PC-3 (cell line): ENCODE data around the gene SKOR1. TPM values are rescaled to one million over a fixed set of nuclear protein-coding genes. Genes with fewer than 3 reads are reported as not detected.

Source experiments
- ATAC-seq: fragments of 200-7000 bp; cut with Tn5 transposase; 2 replicates; pipeline ENCODE4 v1.9.1; 2020; ENCODE audit warnings: mild to moderate bottlenecking, moderate library complexity
- BruUV-seq: library from RNA; stranded (reverse); fragments of 400-500 nt; replicated peaks from 2 replicates; lab custom pipeline; 2021; lab: Mats Ljungman, UMichigan
- CTCF ChIA-PET: fragments of 300-600 bp; sonication (Branson Sonifier 250); formaldehyde crosslinking; loops from one replicate; lab custom pipeline; 2022; ENCODE audit warnings: antibody characterized with exemption; lab: Charles Lee
- POLR2A ChIA-PET: fragments of 300-600 bp; sonication (Branson Sonifier 250); formaldehyde crosslinking; loops from one replicate; lab custom pipeline; 2022; ENCODE audit warnings: antibody characterized with exemption; ENCODE audit not compliant: unreplicated experiment; lab: Charles Lee
- DNase-seq: peaks from one replicate; pipeline ENCODE4 v3.0.0-alpha.2; 2015
- H2AFZ ChIP-seq: fragments of 300-600 bp; sonication (generic); 2 replicates; pipeline ENCODE4 v1.6.0; 2016; ENCODE audit warnings: antibody characterized with exemption, low read length
- H3F3A ChIP-seq: fragments of 300-600 bp; sonication (generic); one replicate; pipeline ENCODE4 v1.6.0; 2017; ENCODE audit warnings: antibody characterized with exemption, low read length, control low read depth, mild to moderate bottlenecking; ENCODE audit not compliant: unreplicated experiment
- H3K27ac ChIP-seq: fragments of 300-600 bp; sonication (generic); 2 replicates; pipeline ENCODE4 v1.5.1; 2016; ENCODE audit warnings: mild to moderate bottlenecking, low read length
- H3K27me3 ChIP-seq: fragments of 300-600 bp; sonication (generic); 2 replicates; pipeline ENCODE4 v1.6.1; 2016; ENCODE audit warnings: low read length, mixed read lengths
- H3K36me3 ChIP-seq: fragments of 300-600 bp; sonication (generic); 2 replicates; pipeline ENCODE4 v1.6.1; 2016; ENCODE audit warnings: low read depth, mixed run types, low read length, mixed read lengths
- H3K4me1 ChIP-seq: fragments of 300-600 bp; sonication (generic); 2 replicates; pipeline ENCODE4 v1.5.1; 2016; ENCODE audit warnings: low read length; ENCODE audit not compliant: insufficient read depth
- H3K4me2 ChIP-seq: fragments of 300-600 bp; sonication (generic); 2 replicates; pipeline ENCODE4 v1.6.0; 2016; ENCODE audit warnings: low read length
- H3K4me3 ChIP-seq: fragments of 300-600 bp; sonication (generic); 2 replicates; pipeline ENCODE4 v1.5.1; 2016; ENCODE audit warnings: mild to moderate bottlenecking, low read length, mixed read lengths
- H3K79me2 ChIP-seq: fragments of 300-600 bp; sonication (generic); 2 replicates; pipeline ENCODE4 v1.6.1; 2017; ENCODE audit warnings: low read length, mixed read lengths
- H3K9ac ChIP-seq: fragments of 300-600 bp; sonication (generic); 2 replicates; pipeline ENCODE4 v1.6.0; 2016; ENCODE audit warnings: mild to moderate bottlenecking, low read length
- H3K9me2 ChIP-seq: fragments of 300-600 bp; sonication (generic); replicated peaks from 2 replicates; pipeline ENCODE4 v1.6.1; 2016; ENCODE audit warnings: mixed run types, low read length, mixed read lengths
- H3K9me3 ChIP-seq: fragments of 300-600 bp; sonication (generic); 2 replicates; pipeline ENCODE4 v1.6.1; 2016; ENCODE audit warnings: low read length, mixed read lengths
- H4K20me1 ChIP-seq: fragments of 300-600 bp; sonication (generic); 2 replicates; pipeline ENCODE4 v1.6.1; 2016; ENCODE audit warnings: low read length, mixed read lengths
- EZH2 ChIP-seq: fragments of 300-600 bp; sonication (generic); IDR thresholded peaks from one replicate; pipeline ENCODE4 v1.6.1; 2017; ENCODE audit warnings: antibody characterized with exemption, mild to moderate bottlenecking, low read length; ENCODE audit not compliant: unreplicated experiment
- EZH2phosphoT487 ChIP-seq: fragments of 300-600 bp; sonication (generic); IDR thresholded peaks from 2 replicates; pipeline ENCODE4 v1.6.1; 2018; ENCODE audit warnings: mild to moderate bottlenecking, antibody characterized with exemption, low read length, borderline replicate concordance
- intact Hi-C: fragments of 100-400 bp; cut with micrococcal nuclease; formaldehyde crosslinking; loops from 2 replicates; pipeline ENCODE4 v1.9.0; 2023
- total RNA-seq: library from RNA; depleted of rRNA; stranded (reverse); fragments of >200 nt; gene quantifications from 2 replicates; pipeline ENCODE4 v1.2.3, GENCODE V29; 2014
- TF ChIP-seq, protein P1 (sequence below): fragments of 300-600 bp; sonication (generic); conservative IDR thresholded peaks from 2 replicates; pipeline ENCODE4 v1.5.1; 2017; ENCODE audit warnings: antibody characterized with exemption, low read depth, mild to moderate bottlenecking, low read length

SKOR1 gene
- total RNA-seq, 1 experiment from 2014 or later: 0.11 TPM

DNA sequence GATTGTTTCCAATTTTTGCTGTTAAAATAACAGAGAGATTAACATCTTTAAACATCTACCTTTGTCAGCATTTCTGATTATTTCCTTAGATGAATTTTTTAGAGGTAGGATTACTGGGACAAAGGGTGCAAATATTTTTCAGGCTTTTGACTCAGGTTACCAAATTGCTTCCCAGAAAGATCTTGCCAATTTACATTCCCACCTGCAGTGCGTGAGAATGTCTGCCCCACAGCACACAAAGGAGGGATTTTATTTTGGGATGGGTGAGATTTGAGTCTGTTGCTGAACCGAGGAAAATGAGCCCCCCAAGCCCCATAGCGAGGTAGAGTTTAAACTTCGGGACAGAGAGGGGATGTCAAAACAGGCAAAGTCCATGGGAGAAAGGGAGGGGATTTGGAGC, 40.5 kb downstream of the SKOR1 start:
- no peak overlapping the region for H2AFZ ChIP-seq
- no peaks in the 10 kb centered on the region for H4K20me1 ChIP-seq
- no peaks in the 10 kb centered on the region for H3K79me2 ChIP-seq
- no peaks in the 10 kb centered on the region for H3K9me3 ChIP-seq
- H3F3A ChIP-seq: no peaks in the 10 kb centered on the region
- no peaks in the 10 kb centered on the region for H3K9me2 ChIP-seq
- no peaks in the 10 kb centered on the region for H3K36me3 ChIP-seq
- intact Hi-C loops: loop anchor here (10.0 kb wide), 1 partner anchor 129 kb away; no protein-coding TSS in a partner anchor
- ChIA-PET POLR2A (no interaction called here), CTCF (no interaction called here)
- DNase-seq: no peak
- H3K9ac ChIP-seq: no peak overlapping the region
- H3K4me3 ChIP-seq: no peak overlapping the region
- no peaks in the 10 kb centered on the region for H3K27me3 ChIP-seq
- no TSS peak for BruUV-seq
- H3K4me1 ChIP-seq: 0 out of 2 replicates have a peak, but pooled peaks cover 4% of the 10 kb centered on the region
- no peak overlapping the region for H3K4me2 ChIP-seq
- ATAC-seq: no peak
- TF ChIP-seq EZH2phosphoT487 (no peak), EZH2 (no peak)
- TF ChIP-seq, protein P1, sequence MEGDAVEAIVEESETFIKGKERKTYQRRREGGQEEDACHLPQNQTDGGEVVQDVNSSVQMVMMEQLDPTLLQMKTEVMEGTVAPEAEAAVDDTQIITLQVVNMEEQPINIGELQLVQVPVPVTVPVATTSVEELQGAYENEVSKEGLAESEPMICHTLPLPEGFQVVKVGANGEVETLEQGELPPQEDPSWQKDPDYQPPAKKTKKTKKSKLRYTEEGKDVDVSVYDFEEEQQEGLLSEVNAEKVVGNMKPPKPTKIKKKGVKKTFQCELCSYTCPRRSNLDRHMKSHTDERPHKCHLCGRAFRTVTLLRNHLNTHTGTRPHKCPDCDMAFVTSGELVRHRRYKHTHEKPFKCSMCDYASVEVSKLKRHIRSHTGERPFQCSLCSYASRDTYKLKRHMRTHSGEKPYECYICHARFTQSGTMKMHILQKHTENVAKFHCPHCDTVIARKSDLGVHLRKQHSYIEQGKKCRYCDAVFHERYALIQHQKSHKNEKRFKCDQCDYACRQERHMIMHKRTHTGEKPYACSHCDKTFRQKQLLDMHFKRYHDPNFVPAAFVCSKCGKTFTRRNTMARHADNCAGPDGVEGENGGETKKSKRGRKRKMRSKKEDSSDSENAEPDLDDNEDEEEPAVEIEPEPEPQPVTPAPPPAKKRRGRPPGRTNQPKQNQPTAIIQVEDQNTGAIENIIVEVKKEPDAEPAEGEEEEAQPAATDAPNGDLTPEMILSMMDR: no peak
- no peak overlapping the region for H3K27ac ChIP-seq

DNA sequence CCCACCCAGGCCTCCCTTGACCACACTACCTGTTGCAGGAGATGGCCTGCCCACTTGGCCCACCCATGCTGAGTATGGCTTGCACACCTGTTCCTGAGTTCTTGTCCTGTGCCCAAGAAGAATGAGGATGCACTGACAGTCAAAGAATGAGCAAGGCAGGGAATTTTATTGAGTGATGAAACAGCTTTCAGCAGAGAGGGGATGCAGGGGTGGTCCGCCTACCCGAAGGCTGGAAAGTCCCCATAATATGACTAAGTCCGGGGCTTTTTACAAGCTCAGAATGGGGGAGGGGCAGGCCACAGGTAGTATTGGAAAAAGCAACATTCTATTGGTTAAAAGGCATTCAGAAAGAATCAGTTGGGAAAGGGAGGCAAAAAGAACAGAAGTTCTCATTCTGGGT, 44.4 kb downstream of the SKOR1 start:
- H3K4me1 ChIP-seq: no peaks in the 10 kb centered on the region
- ATAC-seq (no peak), DNase-seq (no peak)
- H3K27me3 ChIP-seq: no peaks in the 10 kb centered on the region
- TF ChIP-seq, protein P1: no peak
- TF ChIP-seq EZH2phosphoT487 (no peak), EZH2 (no peak)
- H3K9ac ChIP-seq: no peak overlapping the region
- ChIA-PET CTCF (no interaction called here), POLR2A (no interaction called here)
- no peaks in the 10 kb centered on the region for H3K36me3 ChIP-seq
- no peak overlapping the region for H2AFZ ChIP-seq
- H3K27ac ChIP-seq: no peak overlapping the region
- H3K79me2 ChIP-seq: no peaks in the 10 kb centered on the region
- intact Hi-C loops: loop anchor here (10.0 kb wide), 1 partner anchor 125 kb away; no protein-coding TSS in a partner anchor
- H3F3A ChIP-seq: no peaks in the 10 kb centered on the region
- no peak overlapping the region for H3K4me2 ChIP-seq
- H4K20me1 ChIP-seq: no peaks in the 10 kb centered on the region
- H3K9me2 ChIP-seq: no peaks in the 10 kb centered on the region
- H3K9me3 ChIP-seq: no peaks in the 10 kb centered on the region
- no peak overlapping the region for H3K4me3 ChIP-seq
- BruUV-seq: no TSS peak

GRCh38 chr15:67870868-67871408, 45.6 kb downstream of the SKOR1 start:
- H4K20me1 ChIP-seq: no peaks in the 10 kb centered on the region
- H3K9me2 ChIP-seq: no peaks in the 10 kb centered on the region
- H3K4me1 ChIP-seq: no peaks in the 10 kb centered on the region
- BruUV-seq: no TSS peak
- H3K27me3 ChIP-seq: no peaks in the 10 kb centered on the region
- POLR2A ChIA-PET: no interaction called here
- intact Hi-C loops: no loop called here
- H2AFZ ChIP-seq: no peak overlapping the region
- no peaks in the 10 kb centered on the region for H3K79me2 ChIP-seq
- no peaks in the 10 kb centered on the region for H3K9me3 ChIP-seq
- H3K27ac ChIP-seq: no peak overlapping the region
- H3K36me3 ChIP-seq: no peaks in the 10 kb centered on the region
- no peaks in the 10 kb centered on the region for H3F3A ChIP-seq
- H3K9ac ChIP-seq: no peak overlapping the region
- H3K4me3 ChIP-seq: no peak overlapping the region
- no peak for DNase-seq
- CTCF ChIA-PET: no interaction called here
- TF ChIP-seq EZH2 (no peak), EZH2phosphoT487 (no peak)
- TF ChIP-seq, protein P1: no peak
- H3K4me2 ChIP-seq: no peak overlapping the region
- no peak for ATAC-seq
